SW480 (cell line): Measurements from ENCODE around the gene CACTIN.

Source experiments
- DNase-seq: peaks from one replicate; pipeline ENCODE4 v3.0.0-alpha.2; 2016; ENCODE audit warnings: low spot score

The CACTIN gene

DNA sequence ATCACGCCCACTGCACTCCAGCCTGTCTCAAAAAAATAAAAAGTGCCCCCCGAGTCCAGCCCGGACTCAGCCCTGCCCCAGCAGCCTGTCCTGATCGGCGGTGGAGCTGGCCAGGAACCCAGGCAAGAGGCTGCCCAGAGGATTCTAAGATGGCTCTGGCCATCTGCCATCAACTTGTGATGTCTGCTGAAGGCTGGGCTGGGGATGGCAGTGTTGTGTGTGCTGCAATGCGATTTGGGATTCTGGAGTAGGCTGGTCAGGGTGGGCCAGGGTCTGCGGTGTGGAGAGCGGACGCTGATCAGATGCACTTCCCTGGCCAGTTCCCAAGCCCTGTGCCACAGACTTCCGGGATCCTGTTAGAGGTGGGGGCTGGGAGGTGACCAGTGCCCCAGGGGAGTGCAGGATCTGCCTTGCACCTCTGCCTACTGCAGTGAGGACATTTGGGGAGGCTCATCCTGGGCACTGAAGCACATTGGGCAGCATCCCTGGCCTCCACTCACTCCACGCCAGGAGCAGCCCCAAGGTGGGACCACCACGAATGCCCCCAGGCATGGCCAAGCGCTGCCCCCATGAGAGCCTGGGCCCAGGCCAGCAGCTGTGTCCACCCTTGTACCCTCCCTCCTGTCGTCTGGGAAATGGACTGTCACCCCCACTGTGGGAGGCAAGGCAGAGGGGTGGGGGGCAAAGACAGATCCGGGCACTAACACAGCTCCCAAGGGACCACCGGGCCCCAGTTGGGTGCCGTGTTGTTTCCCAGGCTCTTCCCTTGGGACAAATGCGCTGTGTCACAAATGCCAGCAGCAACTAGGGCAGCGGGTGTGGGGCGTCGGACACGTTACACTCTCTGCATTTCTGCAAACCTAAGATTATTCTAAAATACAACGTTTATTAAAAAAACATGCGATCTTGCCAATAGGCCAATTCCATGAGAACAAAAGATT is 16.5 kb downstream of the CACTIN start:
- no peak for DNase-seq

DNA sequence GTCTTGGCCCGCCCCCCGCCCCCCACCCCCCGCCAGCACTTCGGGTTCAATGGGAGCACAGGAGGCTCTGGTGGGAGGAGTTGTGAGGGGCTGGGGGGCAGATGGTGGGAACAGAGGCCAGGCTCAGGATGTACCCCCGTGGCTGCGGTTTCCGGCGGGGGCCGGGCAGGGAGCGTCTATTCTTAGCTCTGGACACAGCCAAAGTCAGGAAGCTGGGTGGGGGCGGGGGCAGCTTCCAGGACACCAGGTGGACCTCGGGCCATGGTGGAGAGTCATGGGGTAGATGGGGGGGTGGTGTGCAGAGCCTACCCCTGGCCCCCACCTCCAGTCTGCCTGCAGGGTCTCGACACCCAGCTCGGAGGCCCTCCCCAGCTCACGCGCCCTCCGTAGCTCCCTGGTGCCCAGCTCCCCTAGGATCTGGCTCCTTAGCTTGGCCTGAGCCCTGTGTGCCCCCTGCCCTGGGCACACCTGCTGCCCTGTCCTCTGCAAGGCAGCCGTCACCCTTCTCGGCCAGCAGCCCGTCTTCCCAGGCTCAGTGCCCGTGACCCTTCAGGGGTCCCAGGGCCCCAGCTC is 17.8 kb downstream of the CACTIN start:
- no peak for DNase-seq

DNA sequence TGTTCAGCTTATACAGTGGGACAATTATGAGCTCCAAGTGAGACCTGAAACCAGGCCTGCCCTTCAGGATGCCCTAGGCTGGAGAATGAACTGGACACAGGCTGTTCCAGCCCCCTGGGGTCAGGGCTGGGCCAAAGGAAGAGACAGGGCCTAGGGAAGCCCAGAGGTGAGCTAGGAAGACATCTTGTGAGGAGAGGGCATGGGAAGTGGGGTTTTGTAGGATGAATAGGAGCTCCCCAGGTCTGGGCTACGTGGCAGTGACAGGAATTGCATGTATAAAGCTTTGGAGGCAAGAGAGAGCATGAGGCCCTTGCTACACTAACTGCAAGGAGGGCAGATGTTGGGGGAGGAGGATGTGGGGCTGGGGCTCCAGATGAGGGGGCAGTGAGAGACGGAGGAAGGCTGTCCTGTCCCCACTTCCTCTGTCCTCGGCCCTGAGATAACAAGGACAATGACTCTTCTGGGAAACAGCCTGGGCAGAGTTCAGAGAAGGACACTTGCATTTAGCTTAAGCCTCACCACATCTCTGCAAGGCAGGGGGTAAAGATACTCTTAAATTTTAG is 18.4 kb downstream of the CACTIN start:
- DNase-seq, result no peak

DNA sequence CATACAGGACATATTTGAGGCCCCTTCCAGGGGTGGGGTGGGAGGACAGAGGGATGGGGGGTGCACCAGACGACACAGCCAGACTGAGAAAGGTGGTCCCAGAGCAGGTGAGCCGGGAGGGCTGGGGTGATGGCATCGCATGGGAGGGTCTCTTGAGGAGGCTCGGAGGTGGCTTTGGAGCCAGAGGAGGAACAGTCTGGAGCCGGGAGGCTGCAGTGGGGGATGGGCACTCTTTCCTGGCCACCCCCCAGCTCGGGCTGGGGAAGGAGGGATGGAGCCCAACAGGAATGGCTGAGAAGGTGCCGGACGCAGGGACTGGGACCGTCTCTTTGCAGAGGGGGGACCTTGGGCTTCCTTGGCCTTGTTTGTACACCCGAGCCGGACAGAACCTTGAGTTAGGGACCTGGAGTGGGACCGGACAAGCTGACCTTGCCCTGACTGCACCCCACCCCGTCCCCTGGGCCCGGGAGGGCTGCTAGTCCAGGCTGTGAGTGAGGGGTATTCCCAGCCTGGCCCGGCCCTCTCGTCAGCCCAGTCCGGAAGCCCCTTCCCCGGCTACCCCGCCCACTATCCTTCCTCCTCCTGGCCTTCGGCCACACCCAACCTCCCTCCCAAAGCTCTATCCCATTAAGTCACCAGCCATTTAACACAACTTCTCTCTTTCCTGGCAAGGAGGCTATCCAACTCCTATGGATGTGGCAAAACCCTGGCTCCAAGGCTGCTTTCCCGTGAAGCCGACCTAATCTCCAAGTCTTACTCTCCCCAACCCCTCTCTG is 19.1 kb downstream of the CACTIN start:
- no peak for DNase-seq

DNA sequence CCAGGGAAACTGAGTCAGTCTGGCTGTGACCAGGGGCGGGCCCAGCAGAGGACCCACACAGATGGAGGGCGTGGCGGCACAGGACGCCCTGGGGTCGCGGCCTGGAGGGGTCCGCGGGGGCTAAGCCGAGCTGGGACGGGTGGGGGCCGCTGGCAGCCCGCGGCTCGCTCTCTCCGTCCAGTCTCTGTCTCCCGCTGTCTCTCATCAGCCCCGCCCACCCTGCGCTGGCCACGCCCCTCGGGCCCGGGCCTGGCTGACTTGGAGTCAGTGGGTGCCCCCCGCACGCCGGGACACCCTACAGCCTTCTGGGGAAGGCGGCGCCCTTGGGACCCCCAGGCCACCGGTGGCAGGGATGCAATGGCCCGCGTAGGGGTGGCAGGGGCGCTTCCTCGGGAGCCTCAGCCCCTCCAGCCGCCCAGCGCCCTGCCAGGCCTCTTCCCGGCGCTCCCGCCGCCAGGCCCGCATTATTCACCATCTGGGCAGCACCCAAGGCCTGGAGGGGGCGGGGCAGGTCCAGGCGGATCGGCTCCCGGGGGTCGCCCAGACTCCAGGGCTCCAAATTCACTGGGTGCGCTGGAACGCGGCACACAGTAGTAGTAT is 19.8 kb downstream of the CACTIN start, which contains the start of gene TBXA2R:
Gene TBXA2R (minus strand): TSS at position 186 of the 600 bp plus-strand sequence. CDS start 6,241 bp downstream, outside the sequence.
- no peak for DNase-seq

DNA sequence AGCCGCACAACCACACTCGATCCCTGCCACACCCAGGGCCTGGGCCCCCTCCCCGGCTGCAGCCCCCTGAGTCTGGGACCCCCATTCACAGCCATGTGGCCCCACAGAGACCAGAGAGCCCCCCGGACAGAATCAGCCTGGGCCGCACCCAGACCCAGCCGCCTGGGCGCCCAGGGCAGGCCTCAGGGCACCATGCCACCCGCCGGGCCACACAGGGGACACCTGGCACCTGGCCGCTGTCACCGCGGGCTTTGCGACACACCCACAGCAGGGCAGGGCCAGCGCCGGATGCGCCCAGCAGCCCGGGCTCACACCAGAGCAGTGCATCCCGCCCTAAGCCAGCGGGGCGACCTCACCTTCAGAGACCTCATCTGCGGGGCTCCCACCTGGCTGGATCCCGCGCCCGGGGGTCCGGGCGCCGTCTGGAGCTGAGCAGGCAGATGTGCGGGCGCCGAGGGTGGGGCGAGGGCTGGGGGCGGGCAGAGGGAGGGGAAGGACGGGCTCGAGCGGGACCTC is 20.4 kb downstream of the CACTIN start:
- DNase-seq, result peak; percentile 58

DNA sequence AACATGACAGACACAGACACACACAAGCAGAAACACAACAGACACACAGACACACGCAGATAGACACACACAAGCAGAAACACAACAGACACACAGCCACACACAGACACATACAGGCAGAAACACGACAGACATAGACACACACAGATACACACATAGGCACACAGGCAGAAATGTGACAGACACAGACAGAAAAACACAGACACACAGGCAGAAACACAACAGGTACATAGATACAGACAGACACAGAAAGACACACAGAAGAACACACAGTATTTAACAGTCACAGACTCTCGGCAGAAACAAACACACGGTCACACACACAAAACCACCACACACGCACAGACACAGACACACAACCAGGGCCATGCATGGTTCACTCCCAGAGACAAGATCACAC is 20.8 kb downstream of the CACTIN start:
- DNase-seq, result no peak

DNA sequence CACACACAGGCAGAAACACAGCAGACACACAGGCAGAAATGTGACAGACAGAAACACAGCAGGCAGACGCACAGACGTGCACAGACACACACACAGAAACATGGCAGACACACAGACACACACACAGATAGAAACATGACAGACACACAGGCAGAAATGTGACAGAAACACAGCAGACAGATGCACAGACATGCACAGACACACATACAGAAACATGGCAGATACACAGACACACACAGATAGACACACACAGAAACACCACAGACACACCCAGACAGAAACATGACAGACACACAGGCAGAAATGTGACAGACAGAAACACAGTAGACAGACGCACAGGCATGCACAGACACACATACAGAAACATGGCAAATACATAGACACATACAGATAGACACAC is 21.2 kb downstream of the CACTIN start:
- no peak for DNase-seq

DNA sequence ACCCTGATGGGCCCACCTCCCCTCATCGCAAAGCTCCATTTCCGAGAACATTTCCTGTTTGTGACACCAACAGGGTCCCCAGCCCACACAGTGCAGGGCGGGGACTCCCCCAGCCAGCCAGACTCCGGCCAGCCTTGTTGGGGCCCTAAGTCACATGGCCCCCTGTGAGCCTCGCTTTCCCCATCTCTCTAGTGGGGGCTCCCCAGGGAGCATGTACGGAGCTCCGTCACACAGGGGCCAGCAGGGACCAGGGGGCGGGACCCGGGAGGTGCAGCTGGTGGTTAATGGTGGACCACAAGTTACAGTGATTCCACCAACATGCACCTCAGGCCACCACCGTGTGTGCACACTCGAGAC is 21.6 kb downstream of the CACTIN start:
- no peak for DNase-seq

DNA sequence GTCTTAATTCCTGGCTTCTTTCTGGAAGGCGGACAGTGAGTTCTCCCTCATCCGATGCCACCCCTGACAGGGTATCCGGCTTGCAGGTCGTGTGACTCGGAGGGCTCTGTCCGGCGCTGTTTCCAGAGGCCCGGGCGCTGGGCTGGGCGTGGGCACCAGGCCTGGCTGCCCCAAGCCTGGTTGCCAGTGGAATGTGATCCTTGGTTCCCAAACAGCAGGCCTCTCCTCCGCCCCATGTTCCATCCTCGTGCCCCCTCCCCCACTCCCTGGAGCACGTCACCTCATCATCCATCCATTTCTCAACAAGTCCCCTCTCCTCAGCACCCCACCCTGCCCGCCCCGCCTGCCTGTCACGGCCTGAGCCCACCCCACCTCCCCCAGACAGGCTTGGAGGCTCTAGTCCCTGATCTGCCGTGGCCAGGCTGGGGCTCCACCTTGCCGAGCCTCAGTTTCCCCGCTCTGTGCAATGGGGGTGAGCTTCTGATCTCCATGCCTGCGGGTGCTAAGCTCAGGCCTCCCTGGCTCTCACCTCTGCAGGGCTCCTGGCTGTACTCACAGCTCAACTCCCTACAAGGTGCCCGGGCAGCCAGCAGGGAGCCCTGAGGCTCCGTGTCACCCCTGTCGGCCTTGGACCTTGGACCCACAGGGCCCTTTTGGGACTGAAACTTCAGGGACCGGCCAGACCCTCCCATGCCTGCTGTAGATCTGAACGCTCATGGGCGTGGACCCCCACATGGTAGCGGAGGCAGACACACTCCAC is 22.2 kb downstream of the CACTIN start:
- DNase-seq, result no peak

DNA sequence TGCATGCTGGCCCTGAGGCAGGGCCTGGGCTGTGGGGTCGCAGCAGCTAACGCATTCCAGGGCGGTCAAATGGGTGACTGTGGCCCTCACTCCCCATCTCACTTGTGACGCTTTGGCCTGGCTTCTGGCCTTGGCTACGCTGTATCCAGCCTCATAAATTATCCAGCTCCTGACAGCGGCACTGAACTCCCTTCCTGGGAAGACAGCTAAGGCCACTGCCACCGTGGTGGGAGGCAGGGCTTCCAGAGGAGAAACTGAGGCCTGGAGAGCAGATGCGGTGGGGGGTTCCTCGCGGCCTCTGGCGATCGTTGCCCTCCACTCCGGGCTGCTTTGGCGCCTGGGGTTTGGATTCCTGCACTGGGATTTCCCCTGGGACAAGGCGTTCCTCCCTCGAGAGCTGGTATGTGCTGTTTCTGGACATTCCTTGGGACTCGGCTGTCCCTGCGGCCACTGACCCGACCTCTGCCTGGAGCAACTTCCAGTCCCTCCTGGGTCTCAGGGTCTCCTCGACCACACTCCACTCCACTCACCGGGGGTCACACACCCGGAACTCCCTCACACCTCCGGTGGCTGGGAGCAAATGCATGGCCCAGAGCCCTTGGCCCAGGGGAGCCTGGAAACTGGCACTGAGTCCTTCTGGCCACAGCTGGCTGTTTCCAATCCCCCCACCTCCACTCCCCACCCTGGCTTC is 23.3 kb downstream of the CACTIN start:
- DNase-seq, result no peak

DNA sequence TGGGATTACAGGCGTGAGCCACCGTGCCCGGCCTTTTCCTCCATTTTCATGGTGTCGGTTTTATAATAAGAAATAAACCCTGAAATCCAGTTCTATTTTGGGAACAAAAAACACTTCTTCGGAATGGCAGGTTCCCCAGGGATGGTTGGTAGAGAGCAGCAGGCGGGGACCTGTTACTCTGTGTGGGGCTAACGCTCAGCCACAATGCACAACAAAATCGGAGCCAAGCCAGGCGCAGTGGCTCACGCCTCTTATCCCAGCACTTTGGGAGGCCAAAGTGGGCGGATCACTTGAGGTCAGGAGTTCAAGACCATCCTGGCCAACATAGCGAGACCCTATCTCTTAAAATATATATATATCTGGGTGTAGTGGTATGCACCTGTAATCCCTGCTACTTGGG is 25.6 kb downstream of the CACTIN start:
- DNase-seq, result no peak

DNA sequence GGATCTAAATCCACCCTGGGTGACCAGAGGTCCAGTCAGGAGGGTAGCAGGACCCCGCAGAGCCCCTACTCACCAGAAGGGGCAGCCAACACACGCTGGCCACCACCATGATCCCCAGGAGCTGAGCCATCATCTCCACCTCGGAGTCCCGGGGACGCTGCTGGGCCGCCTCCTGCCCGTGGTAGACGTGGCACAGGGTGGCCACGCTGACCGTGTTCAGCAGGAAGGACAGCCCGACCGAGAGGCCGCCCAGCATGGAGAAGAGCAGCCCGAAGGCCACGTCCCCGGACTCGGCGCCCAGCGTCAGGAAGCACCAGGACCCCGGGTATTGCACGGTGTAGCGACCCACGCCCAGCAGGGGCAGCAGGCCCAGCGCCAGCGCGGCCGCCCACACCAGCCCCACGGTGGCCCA is 26.8 kb downstream of the CACTIN start:
- DNase-seq, result no peak

DNA sequence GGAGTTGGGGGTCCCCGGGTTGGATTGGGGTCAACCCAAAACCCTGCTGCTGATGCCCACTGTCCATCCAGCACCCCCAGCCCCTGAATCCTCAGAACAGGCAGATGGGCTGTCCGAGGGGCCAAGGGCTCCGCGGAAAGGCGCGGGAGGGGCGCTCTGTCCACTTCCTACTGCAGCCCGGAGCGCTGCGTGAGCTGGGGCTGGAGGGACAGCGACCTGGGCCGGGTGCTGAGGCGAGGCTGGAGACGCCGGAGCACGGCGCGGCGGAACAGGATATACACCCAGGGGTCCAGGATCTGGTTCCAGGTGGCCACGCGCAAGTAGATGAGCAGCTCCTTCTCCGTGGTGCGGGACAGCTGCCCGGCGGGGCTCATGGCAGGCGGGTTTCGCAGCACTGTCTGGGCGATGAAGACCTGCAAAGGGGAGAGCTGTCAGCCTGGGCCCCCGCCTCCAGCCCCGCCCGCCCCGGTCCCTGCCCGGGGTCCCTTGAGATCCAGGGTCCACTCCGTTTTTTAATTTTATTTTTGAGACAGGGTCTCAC is 31.0 kb downstream of the CACTIN start:
- no peak for DNase-seq

DNA sequence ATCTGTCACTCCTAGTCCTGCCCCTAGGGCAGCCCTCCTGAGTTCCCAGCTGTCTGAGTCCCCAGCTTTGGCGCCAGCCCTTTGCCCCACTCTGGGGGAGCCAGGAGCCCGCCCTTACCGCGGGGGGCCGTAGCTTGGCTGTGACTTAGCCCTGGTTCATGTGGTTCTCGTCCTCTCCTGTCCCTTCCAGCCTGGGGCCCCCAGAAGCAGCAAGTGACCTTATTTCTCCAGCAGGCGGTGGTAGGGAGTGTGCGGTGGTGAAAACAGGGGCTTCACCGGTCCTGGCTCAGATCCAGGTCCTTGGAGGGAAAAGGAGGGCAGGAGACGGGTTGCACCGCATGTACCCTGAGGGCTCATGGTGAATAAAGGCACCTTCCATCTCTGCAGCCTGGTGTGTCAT is 33.4 kb downstream of the CACTIN start:
- no peak for DNase-seq

DNA sequence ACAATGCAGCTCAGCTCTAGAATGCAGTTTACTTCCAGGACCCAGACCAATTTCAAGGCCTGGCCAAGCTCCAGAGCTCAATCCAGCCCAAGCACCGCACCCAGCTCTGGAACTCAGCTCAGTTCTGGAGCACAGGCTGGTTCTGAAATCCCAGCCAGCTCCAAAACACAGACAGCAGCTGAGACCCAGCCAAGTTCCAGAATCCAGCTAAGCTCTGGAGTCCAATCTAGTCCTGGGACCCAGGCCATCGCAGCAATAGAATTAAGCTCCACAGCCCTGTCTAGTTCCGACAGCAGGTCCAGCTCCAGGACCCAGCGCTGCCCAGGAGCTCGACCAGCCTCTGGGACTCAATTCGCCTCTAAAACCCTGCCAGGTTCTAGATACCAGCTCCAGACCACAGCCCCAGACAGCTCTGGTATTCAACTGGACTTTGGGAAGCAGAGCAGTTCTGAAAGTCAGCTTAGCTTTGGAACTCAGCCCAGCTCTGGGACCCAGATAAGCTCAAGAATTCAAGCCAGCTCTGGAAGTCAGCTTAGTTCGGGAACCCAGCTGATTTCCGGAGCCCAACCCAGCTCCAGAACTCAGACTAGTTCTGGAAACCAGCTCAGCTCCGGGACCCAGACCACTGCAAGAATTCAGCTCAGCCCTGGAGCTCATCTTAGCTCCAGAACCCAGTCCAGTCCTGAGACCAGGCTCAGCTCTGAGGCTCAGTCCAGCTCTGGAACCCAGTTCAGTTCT is 34.5 kb downstream of the CACTIN start:
- DNase-seq, result no peak

DNA sequence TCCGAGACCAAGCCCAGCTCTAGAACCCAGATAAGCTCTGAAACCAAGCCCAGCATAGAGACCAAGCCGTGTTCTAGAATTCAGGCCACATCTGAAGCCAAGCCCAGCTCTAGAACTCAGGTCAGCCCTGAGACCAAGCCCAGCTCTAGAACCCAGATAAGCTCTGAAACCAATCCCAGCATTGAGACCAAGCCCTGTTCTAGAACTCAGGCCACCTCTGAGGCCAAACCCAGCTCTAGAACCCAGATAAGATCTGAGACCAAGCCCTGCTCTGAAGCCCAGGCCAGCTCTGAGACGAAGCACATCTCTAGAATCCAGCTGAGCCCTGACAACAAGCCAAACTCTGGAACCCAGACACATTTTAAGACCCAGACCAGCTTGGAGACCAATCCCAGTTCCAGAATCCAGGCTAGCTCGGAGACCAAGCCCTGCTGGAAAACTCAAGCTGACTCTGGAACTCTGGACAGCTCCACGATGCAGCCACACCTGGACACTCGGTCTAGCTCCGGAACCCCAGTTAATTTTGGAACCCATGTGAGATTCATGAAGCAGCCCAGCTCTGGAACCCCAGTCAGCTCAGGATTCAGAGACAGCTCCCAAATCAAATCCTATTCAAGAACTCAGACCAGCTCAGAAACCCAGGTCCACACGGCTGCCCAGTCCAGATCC is 35.5 kb downstream of the CACTIN start:
- no peak for DNase-seq

DNA sequence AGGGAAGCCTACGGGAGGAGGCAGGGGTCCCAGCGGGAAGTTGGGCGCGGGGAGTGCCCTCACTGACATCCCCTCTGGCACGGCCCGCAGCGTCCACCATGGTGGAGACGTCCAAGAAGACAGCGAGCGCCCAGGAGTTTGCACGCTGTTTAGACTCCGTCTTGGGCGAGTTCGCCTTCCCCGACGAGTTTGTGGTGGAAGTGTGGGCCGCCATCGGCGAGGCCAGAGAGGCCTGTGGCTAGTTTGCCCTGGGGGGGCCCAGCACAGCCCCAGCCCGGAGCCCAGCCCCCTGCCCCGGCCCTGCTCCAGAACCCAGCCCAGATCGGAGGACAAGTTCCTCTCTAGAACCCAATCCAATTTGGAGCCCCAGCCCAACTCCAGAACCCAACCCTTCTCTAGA is 36.6 kb downstream of the CACTIN start:
- no peak for DNase-seq

DNA sequence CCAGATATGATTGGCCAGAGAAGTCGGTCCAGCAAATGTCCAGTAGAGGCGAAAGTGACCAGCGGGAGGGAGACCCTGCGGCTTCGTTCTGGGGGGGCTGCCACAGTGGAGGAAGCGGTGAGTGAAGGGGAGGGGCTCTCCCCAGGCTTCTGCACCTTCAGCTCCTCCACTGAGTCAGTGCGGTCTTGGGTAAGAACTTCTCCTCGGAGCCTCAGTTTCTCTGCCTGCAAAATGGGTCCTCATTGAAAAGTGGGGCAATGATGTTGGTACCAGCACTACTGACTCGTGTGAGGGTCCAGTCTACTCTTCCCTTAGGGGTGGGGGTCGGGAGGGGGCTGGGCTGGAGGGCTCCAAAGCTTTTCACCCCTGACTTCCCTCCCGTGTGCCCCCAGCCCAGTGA is 37.2 kb downstream of the CACTIN start:
- no peak for DNase-seq
